HEK293 (cell line): ENCODE results near the gene AMOTL1.
A peak's percentile ranks its signal among the peaks of the same experiment; 100 is the strongest.

Experiments used
- CTCF ChIA-PET: fragments of 350-600 bp; formaldehyde crosslinking; extraction: SDS; loops from one replicate; lab custom pipeline; 2021; ENCODE audit warnings: antibody characterized with exemption; lab: Yijun Ruan, JAX
- POLR2A ChIA-PET: fragments of 300-600 bp; formaldehyde crosslinking; extraction: SDS; loops from one replicate; lab custom pipeline; 2020; ENCODE audit warnings: antibody characterized with exemption, inconsistent platforms; lab: Yijun Ruan, JAX
- H3K27ac ChIP-seq: fragments of 200-500 bp; sonication (Bioruptor generic); 2 replicates; pipeline ENCODE4 v1.5.1; 2014; ENCODE audit warnings: low read depth, low read length, control low read depth, inconsistent platforms; ENCODE audit errors: extremely low read depth
- H3K36me3 ChIP-seq, 2 experiments: fragments of 200-500 bp in 1 of 2; sonication (Bioruptor generic) in 1 of 2; 1 replicate in 1 of 2; 2 replicates in 1 of 2; pipeline ENCODE4 v1.5.1; 2014 to 2017; ENCODE audit warnings: inconsistent platforms in 2 of 2, low read length in 2 of 2; ENCODE audit not compliant: control insufficient read depth in 2 of 2, insufficient read depth in 1 of 2
- H3K4me1 ChIP-seq: fragments of 200-500 bp; sonication (Bioruptor generic); 2 replicates; pipeline ENCODE4 v1.5.1; 2014; ENCODE audit warnings: mild to moderate bottlenecking, low read length, inconsistent platforms; ENCODE audit not compliant: control insufficient read depth, insufficient read depth
- H3K4me3 ChIP-seq: 2 replicates; pipeline ENCODE4 v1.5.1; 2011; ENCODE audit warnings: low read depth, mild to moderate bottlenecking, control low read depth, low read length, moderate library complexity
- H3K9me3 ChIP-seq: fragments of 200-500 bp; sonication (Bioruptor generic); 2 replicates; pipeline ENCODE4 v1.5.1; 2014; ENCODE audit warnings: low read depth, low read length, inconsistent platforms; ENCODE audit not compliant: control insufficient read depth, insufficient read depth
- FEZF1 ChIP-seq: fragments of 450-650 bp; formaldehyde crosslinking; IDR thresholded peaks from 2 replicates; pipeline ENCODE4 v1.5.1; 2016; ENCODE audit warnings: missing biosample characterization, missing genetic modification characterization
- GLIS2 ChIP-seq: fragments of 450-650 bp; formaldehyde crosslinking; IDR thresholded peaks from 2 replicates; pipeline ENCODE4 v1.5.1; 2016; ENCODE audit warnings: missing biosample characterization, missing genetic modification characterization
- HOXD13 ChIP-seq: sonication (generic); formaldehyde crosslinking; IDR thresholded peaks from 2 replicates; pipeline ENCODE4 v1.8.0; 2022; ENCODE audit warnings: missing genetic modification reagents, borderline replicate concordance
- KLF7 ChIP-seq: fragments of 450-650 bp; formaldehyde crosslinking; IDR thresholded peaks from 2 replicates; pipeline ENCODE4 v1.5.1; 2016; ENCODE audit warnings: missing biosample characterization, missing genetic modification characterization, borderline replicate concordance
- RBAK ChIP-seq: fragments of 450-650 bp; formaldehyde crosslinking; IDR thresholded peaks from 2 replicates; pipeline ENCODE4 v1.5.1; 2016; ENCODE audit warnings: missing biosample characterization, missing genetic modification characterization
- SCRT2 ChIP-seq: fragments of 450-650 bp; formaldehyde crosslinking; IDR thresholded peaks from 2 replicates; pipeline ENCODE4 v1.5.1; 2016; ENCODE audit warnings: missing biosample characterization, missing genetic modification characterization
- SP7 ChIP-seq: fragments of 450-650 bp; formaldehyde crosslinking; IDR thresholded peaks from 2 replicates; pipeline ENCODE4 v1.5.1; 2016; ENCODE audit warnings: missing biosample characterization, missing genetic modification characterization
- ZBTB17 ChIP-seq: fragments of 450-650 bp; formaldehyde crosslinking; IDR thresholded peaks from 2 replicates; pipeline ENCODE4 v1.5.1; 2016; ENCODE audit warnings: missing biosample characterization, missing genetic modification characterization
- ZBTB26 ChIP-seq: fragments of 450-650 bp; formaldehyde crosslinking; optimal IDR thresholded peaks from 2 replicates; pipeline ENCODE3; 2016; ENCODE audit warnings: missing biosample characterization, mild to moderate bottlenecking, missing genetic modification characterization
- ZBTB44 ChIP-seq: fragments of 450-650 bp; IDR thresholded peaks from 2 replicates; pipeline ENCODE4 v1.5.1; 2018; ENCODE audit warnings: missing biosample characterization, mild to moderate bottlenecking, missing genetic modification characterization
- ZBTB7A ChIP-seq: fragments of 450-650 bp; formaldehyde crosslinking; IDR thresholded peaks from 2 replicates; pipeline ENCODE4 v1.5.1; 2016; ENCODE audit warnings: low read depth, missing biosample characterization, missing genetic modification characterization
- ZNF214 ChIP-seq: fragments of 450-650 bp; formaldehyde crosslinking; IDR thresholded peaks from 2 replicates; pipeline ENCODE4 v1.5.1; 2017; ENCODE audit warnings: missing biosample characterization, mild to moderate bottlenecking, missing genetic modification characterization, borderline replicate concordance
- ZNF221 ChIP-seq: fragments of 450-650 bp; formaldehyde crosslinking; IDR thresholded peaks from 2 replicates; pipeline ENCODE4 v1.5.1; 2017; ENCODE audit warnings: missing biosample characterization, missing genetic modification characterization, borderline replicate concordance
- ZNF23 ChIP-seq: fragments of 450-650 bp; formaldehyde crosslinking; IDR thresholded peaks from 2 replicates; pipeline ENCODE4 v1.5.1; 2016; ENCODE audit warnings: missing biosample characterization, missing genetic modification characterization, borderline replicate concordance
- ZNF341 ChIP-seq: fragments of 450-650 bp; formaldehyde crosslinking; IDR thresholded peaks from 2 replicates; pipeline ENCODE4; 2016; ENCODE audit warnings: low read depth, missing biosample characterization, missing genetic modification characterization
- ZNF558 ChIP-seq: fragments of 450-650 bp; formaldehyde crosslinking; IDR thresholded peaks from 2 replicates; pipeline ENCODE4 v1.5.1; 2016; ENCODE audit warnings: missing biosample characterization, missing genetic modification characterization
- ZNF585B ChIP-seq: fragments of 450-650 bp; formaldehyde crosslinking; IDR thresholded peaks from 2 replicates; pipeline ENCODE4 v1.5.1; 2016; ENCODE audit warnings: missing biosample characterization, missing genetic modification characterization
- ZNF596 ChIP-seq: fragments of 450-650 bp; IDR thresholded peaks from 2 replicates; pipeline ENCODE4 v1.5.0; 2018; ENCODE audit warnings: missing biosample characterization, mild to moderate bottlenecking, missing genetic modification characterization, moderate library complexity
- ZNF660 ChIP-seq: fragments of 450-650 bp; IDR thresholded peaks from 2 replicates; pipeline ENCODE4 v1.5.1; 2018; ENCODE audit warnings: missing biosample characterization, mild to moderate bottlenecking, missing genetic modification characterization
- ZNF677 ChIP-seq: fragments of 450-650 bp; IDR thresholded peaks from 2 replicates; pipeline ENCODE4 v1.5.0; 2018; ENCODE audit warnings: missing biosample characterization, mild to moderate bottlenecking, missing genetic modification characterization, moderate library complexity
- TF ChIP-seq, protein P1 (sequence below): fragments of 450-650 bp; formaldehyde crosslinking; IDR thresholded peaks from 2 replicates; pipeline ENCODE4 v1.5.1; 2017; ENCODE audit warnings: missing biosample characterization, missing genetic modification characterization
- TF ChIP-seq, protein P2 (sequence below): fragments of 450-650 bp; formaldehyde crosslinking; conservative IDR thresholded peaks from 2 replicates; pipeline ENCODE4 v1.5.1; 2016; ENCODE audit warnings: low read depth, missing biosample characterization, missing genetic modification characterization

AMOTL1 gene, protein sequence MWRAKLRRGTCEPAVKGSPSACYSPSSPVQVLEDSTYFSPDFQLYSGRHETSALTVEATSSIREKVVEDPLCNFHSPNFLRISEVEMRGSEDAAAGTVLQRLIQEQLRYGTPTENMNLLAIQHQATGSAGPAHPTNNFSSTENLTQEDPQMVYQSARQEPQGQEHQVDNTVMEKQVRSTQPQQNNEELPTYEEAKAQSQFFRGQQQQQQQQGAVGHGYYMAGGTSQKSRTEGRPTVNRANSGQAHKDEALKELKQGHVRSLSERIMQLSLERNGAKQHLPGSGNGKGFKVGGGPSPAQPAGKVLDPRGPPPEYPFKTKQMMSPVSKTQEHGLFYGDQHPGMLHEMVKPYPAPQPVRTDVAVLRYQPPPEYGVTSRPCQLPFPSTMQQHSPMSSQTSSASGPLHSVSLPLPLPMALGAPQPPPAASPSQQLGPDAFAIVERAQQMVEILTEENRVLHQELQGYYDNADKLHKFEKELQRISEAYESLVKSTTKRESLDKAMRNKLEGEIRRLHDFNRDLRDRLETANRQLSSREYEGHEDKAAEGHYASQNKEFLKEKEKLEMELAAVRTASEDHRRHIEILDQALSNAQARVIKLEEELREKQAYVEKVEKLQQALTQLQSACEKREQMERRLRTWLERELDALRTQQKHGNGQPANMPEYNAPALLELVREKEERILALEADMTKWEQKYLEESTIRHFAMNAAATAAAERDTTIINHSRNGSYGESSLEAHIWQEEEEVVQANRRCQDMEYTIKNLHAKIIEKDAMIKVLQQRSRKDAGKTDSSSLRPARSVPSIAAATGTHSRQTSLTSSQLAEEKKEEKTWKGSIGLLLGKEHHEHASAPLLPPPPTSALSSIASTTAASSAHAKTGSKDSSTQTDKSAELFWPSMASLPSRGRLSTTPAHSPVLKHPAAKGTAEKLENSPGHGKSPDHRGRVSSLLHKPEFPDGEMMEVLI

DNA sequence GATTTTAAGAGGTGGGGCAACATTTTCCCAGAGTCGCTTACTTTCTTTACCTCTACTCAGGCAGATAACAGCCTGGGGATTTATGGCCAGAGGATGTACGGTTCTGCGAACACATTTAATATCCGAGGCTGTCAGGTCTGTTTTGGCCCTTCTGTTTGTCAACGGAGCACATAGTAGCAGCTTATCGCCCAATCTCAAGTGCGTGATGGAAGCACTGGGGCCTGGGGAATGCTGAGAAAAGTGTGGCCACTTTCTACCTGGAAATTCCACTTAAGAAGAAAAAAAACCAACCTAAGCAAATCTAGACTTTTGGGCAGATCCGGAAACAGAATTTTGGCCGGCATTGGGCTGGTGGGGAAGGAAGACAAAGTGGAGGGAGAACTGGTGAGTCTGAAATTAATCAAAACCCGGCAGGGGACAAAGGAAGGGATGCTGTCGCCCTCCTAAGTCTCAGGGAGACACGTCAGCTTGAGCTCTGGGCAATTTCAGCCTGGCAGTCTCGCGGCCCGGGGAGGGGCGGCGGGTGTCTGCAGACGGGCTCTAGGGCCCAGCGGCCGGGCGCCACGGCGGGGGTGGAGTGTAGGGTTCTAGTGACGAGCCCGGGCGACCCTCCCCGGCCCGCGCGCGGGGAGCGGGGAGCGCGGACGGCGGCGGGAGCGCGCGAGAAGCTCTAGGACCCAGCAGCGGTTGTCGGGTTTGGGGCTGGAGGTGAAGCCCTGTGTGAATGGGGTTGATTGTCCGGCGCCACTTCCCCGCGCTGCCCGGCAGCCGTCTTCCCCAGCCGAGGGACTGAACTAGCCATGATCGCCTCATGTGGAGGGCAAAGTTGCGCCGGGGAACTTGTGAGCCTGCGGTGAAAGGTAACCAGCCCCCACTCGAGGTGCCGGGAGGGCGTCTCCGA, at the start of gene AMOTL1:
TSS of gene AMOTL1 (plus strand) at position 656 of the 901 bp plus-strand sequence. CDS start at position 812, 156 bp downstream.
- H3K9me3 ChIP-seq: no peaks in the 10 kb centered on the region
- peak within 1 kb of the TSS; percentile 70 for H3K4me3 ChIP-seq
- no peaks in the 10 kb centered on the region for H3K36me3 ChIP-seq
- ChIA-PET CTCF (interaction anchor here (0.8 to 11.5 kb wide), 5 partner anchors 27 to 145 kb away, joined by 3 to 92 read pairs (median 4); no protein-coding TSS in a partner anchor), POLR2A (interaction anchor here (0.8 to 2.1 kb wide), 11 partner anchors 9 to 1027 kb away, joined by 3 to 10 read pairs (median 4); partner anchors contain the start of genes C11orf54, SRSF8 and TAF1D)
- 0 out of 2 replicates have a peak, but pooled peaks cover 2% of the 10 kb centered on the region for H3K4me1 ChIP-seq
- peak within 1 kb of the TSS; percentile 88 for H3K27ac ChIP-seq
- peak; percentile 76 for TF ChIP-seq ZBTB44
- no peak for TF ChIP-seq ZNF23 (tag by site-specific recombination)
- peak; percentile 55; the same call in 1 of the 2 replicates for TF ChIP-seq KLF7 (tag by site-specific recombination)
- no peak for TF ChIP-seq RBAK
- no peak for TF ChIP-seq ZNF214 (tag by site-specific recombination)
- peak; percentile 85 for TF ChIP-seq ZBTB26 (tag by site-specific recombination)
- peak; percentile 81 for TF ChIP-seq SP7
- TF ChIP-seq HOXD13 (CRISPR knock-in tag): no peak
- TF ChIP-seq ZNF221: 0 out of 2 replicates have a peak, but pooled peaks have one; percentile 58
- TF ChIP-seq ZNF341 (tag by site-specific recombination): peak; percentile 67
- TF ChIP-seq ZNF558 (tag by site-specific recombination): 0 out of 2 replicates have a peak, but pooled peaks have one; percentile 24
- TF ChIP-seq ZNF596 (tag by site-specific recombination): 0 out of 2 replicates have a peak, but pooled peaks have one; percentile 43
- peak; percentile 97 for TF ChIP-seq ZNF660 (tag by site-specific recombination)
- TF ChIP-seq ZBTB17: peak; percentile 88
- TF ChIP-seq GLIS2: peak; percentile 93
- TF ChIP-seq ZNF585B (tag by site-specific recombination): no peak
- TF ChIP-seq ZNF677 (tag by site-specific recombination): 0 out of 2 replicates have a peak, but pooled peaks have one; percentile 16
- 0 out of 2 replicates have a peak, but pooled peaks have one; percentile 20 for TF ChIP-seq SCRT2 (tag by site-specific recombination)
- TF ChIP-seq FEZF1 (tag by site-specific recombination): peak; percentile 50
- TF ChIP-seq, protein P1, sequence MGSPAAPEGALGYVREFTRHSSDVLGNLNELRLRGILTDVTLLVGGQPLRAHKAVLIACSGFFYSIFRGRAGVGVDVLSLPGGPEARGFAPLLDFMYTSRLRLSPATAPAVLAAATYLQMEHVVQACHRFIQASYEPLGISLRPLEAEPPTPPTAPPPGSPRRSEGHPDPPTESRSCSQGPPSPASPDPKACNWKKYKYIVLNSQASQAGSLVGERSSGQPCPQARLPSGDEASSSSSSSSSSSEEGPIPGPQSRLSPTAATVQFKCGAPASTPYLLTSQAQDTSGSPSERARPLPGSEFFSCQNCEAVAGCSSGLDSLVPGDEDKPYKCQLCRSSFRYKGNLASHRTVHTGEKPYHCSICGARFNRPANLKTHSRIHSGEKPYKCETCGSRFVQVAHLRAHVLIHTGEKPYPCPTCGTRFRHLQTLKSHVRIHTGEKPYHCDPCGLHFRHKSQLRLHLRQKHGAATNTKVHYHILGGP (tag by site-specific recombination): no peak
- TF ChIP-seq, protein P2, sequence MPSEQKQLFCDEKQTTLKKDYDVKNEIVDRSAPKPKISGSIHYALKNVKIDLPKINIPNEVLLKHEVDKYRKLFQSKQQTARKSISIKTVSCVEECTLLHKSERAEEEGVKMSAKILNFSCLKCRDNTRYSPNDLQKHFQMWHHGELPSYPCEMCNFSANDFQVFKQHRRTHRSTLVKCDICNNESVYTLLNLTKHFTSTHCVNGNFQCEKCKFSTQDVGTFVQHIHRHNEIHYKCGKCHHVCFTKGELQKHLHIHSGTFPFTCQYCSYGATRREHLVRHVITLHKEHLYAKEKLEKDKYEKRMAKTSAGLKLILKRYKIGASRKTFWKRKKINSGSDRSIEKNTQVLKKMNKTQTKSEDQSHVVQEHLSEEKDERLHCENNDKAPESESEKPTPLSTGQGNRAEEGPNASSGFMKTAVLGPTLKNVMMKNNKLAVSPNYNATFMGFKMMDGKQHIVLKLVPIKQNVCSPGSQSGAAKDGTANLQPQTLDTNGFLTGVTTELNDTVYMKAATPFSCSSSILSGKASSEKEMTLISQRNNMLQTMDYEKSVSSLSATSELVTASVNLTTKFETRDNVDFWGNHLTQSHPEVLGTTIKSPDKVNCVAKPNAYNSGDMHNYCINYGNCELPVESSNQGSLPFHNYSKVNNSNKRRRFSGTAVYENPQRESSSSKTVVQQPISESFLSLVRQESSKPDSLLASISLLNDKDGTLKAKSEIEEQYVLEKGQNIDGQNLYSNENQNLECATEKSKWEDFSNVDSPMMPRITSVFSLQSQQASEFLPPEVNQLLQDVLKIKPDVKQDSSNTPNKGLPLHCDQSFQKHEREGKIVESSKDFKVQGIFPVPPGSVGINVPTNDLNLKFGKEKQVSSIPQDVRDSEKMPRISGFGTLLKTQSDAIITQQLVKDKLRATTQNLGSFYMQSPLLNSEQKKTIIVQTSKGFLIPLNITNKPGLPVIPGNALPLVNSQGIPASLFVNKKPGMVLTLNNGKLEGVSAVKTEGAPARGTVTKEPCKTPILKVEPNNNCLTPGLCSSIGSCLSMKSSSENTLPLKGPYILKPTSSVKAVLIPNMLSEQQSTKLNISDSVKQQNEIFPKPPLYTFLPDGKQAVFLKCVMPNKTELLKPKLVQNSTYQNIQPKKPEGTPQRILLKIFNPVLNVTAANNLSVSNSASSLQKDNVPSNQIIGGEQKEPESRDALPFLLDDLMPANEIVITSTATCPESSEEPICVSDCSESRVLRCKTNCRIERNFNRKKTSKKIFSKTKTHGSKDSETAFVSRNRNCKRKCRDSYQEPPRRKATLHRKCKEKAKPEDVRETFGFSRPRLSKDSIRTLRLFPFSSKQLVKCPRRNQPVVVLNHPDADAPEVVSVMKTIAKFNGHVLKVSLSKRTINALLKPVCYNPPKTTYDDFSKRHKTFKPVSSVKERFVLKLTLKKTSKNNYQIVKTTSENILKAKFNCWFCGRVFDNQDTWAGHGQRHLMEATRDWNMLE (tag by site-specific recombination): 0 out of 2 replicates have a peak, but pooled peaks have one; percentile 35
- TF ChIP-seq ZBTB7A (tag by site-specific recombination): no peak; the same call in 1 of the 2 replicates
